Melanocyte of skin (primary cell): ENCODE results near the gene MAGEF1. TPM values are rescaled to one million over a fixed set of nuclear protein-coding genes. Genes with fewer than 3 reads are reported as not detected.

ENCODE experiments used
- total RNA-seq, 2 donors: library from RNA; depleted of rRNA; stranded (reverse); fragments of >200 nt; gene quantifications; 2 replicates each; pipeline ENCODE4 v1.2.3, GENCODE V29; 2012

Gene MAGEF1
- total RNA-seq = 10 to 100 TPM; 14.5 to 22.0 TPM

DNA sequence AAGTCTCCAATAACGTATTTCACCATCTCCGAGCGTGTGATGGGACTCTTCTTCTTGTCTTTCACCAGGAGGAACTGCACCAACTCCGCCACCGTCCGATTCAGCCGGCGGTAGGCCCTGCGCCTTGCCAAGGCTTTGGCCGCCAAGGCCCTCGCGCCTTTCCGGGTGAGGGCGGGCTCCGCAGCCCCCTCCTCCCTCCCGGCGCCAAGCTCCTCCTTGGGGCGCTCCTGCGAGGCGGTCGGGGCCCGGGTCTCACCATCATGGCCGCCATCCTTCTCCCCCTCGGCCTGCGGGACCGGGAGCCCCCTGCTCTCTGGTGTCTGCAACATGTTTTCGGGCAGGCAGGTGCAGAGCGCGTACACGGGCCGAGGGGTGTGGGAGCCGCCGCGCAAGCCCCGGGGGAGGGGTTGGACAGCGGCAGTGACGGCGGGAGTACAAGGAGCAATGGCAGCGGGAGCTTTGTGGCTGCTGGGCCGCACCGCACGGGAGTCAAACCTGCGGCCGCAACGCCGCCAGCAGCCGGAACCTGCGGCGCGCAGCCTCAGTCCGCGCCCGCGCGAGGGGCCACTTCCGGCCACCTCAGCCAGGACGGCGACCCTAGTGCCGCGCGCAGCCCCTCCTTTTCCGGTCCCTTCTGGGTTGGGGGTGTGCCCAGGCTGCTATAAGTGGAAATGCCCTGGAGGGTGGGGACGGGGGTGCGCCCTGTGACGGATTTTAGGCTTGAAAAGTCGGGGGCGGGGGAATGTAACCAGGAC, at the start of gene MAGEF1:
MAGEF1 (minus strand) TSS at position 572 of the 755 bp plus-strand sequence; CDS start at position 329, 243 bp downstream.

Other genes with a start within 250 kb of the MAGEF1 start
- 1 to 10 TPM in 1 of 2 donors, under 1 TPM in 1; 0.34 to 1.3 TPM for gene EPHB3, start 150.3 kb downstream of the MAGEF1 start, total RNA-seq
- 10 to 100 TPM; 77.1 to 99.2 TPM for gene VPS8, start 100.1 kb upstream of the MAGEF1 start, total RNA-seq